Chondrocyte (in vitro differentiated cells): ENCODE measurements around the gene LONP2. TPM values are rescaled to one million over a fixed set of nuclear protein-coding genes. Genes with fewer than 3 reads are reported as not detected.

Experiments used
- DNase-seq: peaks from one replicate; pipeline ENCODE4 v3.0.0; 2021; ENCODE audit warnings: mixed read lengths, low spot score
- H3K27ac Mint-ChIP-seq: one replicate; pipeline ENCODE4 v1.8.0; 2021; ENCODE audit warnings: mild to moderate bottlenecking, moderate library complexity, mixed read lengths; ENCODE audit not compliant: unreplicated experiment
- H3K27me3 Mint-ChIP-seq: 2 replicates; pipeline ENCODE4 v1.8.0; 2021; ENCODE audit warnings: low read depth, mixed read lengths
- H3K36me3 Mint-ChIP-seq: 2 replicates; pipeline ENCODE4 v1.8.0; 2021; ENCODE audit warnings: low read depth, mixed read lengths
- H3K4me1 Mint-ChIP-seq: 2 replicates; pipeline ENCODE4 v1.8.0; 2021; ENCODE audit warnings: low read depth, mild to moderate bottlenecking, mixed read lengths
- H3K4me3 Mint-ChIP-seq: one replicate; pipeline ENCODE4 v1.8.0; 2021; ENCODE audit warnings: mild to moderate bottlenecking, moderate library complexity, mixed read lengths; ENCODE audit not compliant: unreplicated experiment
- H3K9me3 Mint-ChIP-seq: 2 replicates; pipeline ENCODE4 v1.8.0; 2021; ENCODE audit warnings: low read depth, mixed read lengths
- total RNA-seq: library from RNA; stranded (reverse); gene quantifications from 3 replicates; pipeline ENCODE4 v1.2.1, GENCODE V29; 2021
- TF ChIP-seq, protein P1 (sequence below): fragments of 200-600 bp; sonication (generic); IDR thresholded peaks from 2 replicates; pipeline ENCODE4 v1.5.0; 2021; ENCODE audit warnings: antibody characterized with exemption, mild to moderate bottlenecking, moderate library complexity

LONP2 gene
- total RNA-seq, 1 donor from 2014 or later: 53.1 TPM

DNA sequence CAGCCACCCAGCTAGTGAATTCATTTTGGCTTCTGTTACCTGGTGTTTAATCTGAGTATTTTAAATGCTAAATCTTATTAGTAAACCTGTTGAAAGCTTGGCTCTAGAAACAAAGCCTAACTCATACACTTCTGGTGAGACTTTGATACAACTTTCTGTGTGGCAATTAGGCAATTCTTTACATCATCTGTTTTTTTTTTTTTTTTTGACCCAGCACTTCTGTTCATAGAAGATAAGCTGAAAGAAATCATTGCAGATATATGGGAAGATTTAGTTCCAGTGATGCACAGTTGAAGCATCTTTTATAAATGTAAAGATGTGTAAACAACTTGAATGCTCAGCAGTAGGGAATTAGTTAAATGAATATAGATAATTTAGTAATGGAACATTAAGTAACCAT, 24.9 kb downstream of the LONP2 start:
- peaks cover 10% of the 10 kb centered on the region for H3K36me3 Mint-ChIP-seq
- H3K27ac Mint-ChIP-seq: peak overlapping the region; percentile 59
- peaks cover 21% of the 10 kb centered on the region for H3K4me1 Mint-ChIP-seq

GRCh38 chr16:48271728-48272127, 27.6 kb downstream of the LONP2 start:
- H3K36me3 Mint-ChIP-seq: peaks cover 2% of the 10 kb centered on the region
- H3K4me1 Mint-ChIP-seq: peaks cover 31% of the 10 kb centered on the region
- no peak for DNase-seq
- H3K27me3 Mint-ChIP-seq: no peaks in the 10 kb centered on the region
- TF ChIP-seq, protein P1, sequence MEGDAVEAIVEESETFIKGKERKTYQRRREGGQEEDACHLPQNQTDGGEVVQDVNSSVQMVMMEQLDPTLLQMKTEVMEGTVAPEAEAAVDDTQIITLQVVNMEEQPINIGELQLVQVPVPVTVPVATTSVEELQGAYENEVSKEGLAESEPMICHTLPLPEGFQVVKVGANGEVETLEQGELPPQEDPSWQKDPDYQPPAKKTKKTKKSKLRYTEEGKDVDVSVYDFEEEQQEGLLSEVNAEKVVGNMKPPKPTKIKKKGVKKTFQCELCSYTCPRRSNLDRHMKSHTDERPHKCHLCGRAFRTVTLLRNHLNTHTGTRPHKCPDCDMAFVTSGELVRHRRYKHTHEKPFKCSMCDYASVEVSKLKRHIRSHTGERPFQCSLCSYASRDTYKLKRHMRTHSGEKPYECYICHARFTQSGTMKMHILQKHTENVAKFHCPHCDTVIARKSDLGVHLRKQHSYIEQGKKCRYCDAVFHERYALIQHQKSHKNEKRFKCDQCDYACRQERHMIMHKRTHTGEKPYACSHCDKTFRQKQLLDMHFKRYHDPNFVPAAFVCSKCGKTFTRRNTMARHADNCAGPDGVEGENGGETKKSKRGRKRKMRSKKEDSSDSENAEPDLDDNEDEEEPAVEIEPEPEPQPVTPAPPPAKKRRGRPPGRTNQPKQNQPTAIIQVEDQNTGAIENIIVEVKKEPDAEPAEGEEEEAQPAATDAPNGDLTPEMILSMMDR: peak; percentile 78
- H3K4me3 Mint-ChIP-seq: no peak overlapping the region
- H3K27ac Mint-ChIP-seq: peak overlapping the region; percentile 66
- H3K9me3 Mint-ChIP-seq: no peaks in the 10 kb centered on the region

More for the DNA sequence above, 24.9 kb downstream of the LONP2 start:
- Mint-ChIP-seq H3K9me3 (no peaks in the 10 kb centered on the region), H3K27me3 (no peaks in the 10 kb centered on the region), H3K4me3 (no peak overlapping the region)
- TF ChIP-seq, protein P1: no peak
- no peak for DNase-seq

GRCh38 chr16:48272837-48273421, 28.8 kb downstream of the LONP2 start:
- Mint-ChIP-seq H3K27me3 (no peaks in the 10 kb centered on the region), H3K36me3 (peaks cover 7% of the 10 kb centered on the region), H3K9me3 (no peaks in the 10 kb centered on the region), H3K4me3 (no peak overlapping the region), H3K4me1 (peaks cover 31% of the 10 kb centered on the region), H3K27ac (peak overlapping the region; percentile 66)
- no peak for DNase-seq
- TF ChIP-seq, protein P1: no peak

- Mint-ChIP-seq H3K9me3 (no peaks in the 10 kb centered on the region), H3K27ac (no peak overlapping the region), H3K36me3 (peaks cover 15% of the 10 kb centered on the region), H3K4me3 (no peak overlapping the region), H3K27me3 (no peaks in the 10 kb centered on the region), H3K4me1 (peaks cover 38% of the 10 kb centered on the region)
- TF ChIP-seq, protein P1: no peak
- DNase-seq: no peak
These were observed 30.4 kb downstream of the LONP2 start for GRCh38 chr16:48274476-48274875.

GRCh38 chr16:48276102-48276501, 32.0 kb downstream of the LONP2 start:
- Mint-ChIP-seq H3K4me1 (peaks cover 41% of the 10 kb centered on the region), H3K9me3 (no peaks in the 10 kb centered on the region), H3K4me3 (no peak overlapping the region), H3K36me3 (peaks cover 15% of the 10 kb centered on the region), H3K27me3 (no peaks in the 10 kb centered on the region), H3K27ac (peak overlapping the region; percentile 54)
- DNase-seq: no peak
- TF ChIP-seq, protein P1: no peak
